ACC112 (cell line): Measurements from ENCODE around the gene FAM120B.

Experiments used
- H2AFZ ChIP-seq: fragments of 200-600 bp; sonication (generic); one replicate; pipeline ENCODE4 v1.6.0; 2017; ENCODE audit warnings: antibody characterized with exemption, low read length; ENCODE audit not compliant: unreplicated experiment
- H3K27ac ChIP-seq: fragments of 200-600 bp; sonication (generic); 2 replicates; pipeline ENCODE4 v1.5.1; 2014; ENCODE audit warnings: low read depth, mild to moderate bottlenecking, antibody characterized with exemption, low read length, moderate library complexity
- H3K27me3 ChIP-seq: fragments of 200-600 bp; sonication (generic); 2 replicates; pipeline ENCODE4 v1.6.1; 2014; ENCODE audit warnings: mild to moderate bottlenecking, antibody characterized with exemption, low read length, moderate library complexity, mixed read lengths; ENCODE audit not compliant: insufficient read depth
- H3K36me3 ChIP-seq: fragments of 200-600 bp; sonication (generic); 2 replicates; pipeline ENCODE4 v1.6.1; 2016; ENCODE audit warnings: mild to moderate bottlenecking, antibody characterized with exemption, low read length, moderate library complexity, mixed read lengths; ENCODE audit not compliant: insufficient read depth
- H3K4me1 ChIP-seq: fragments of 200-600 bp; sonication (generic); one replicate; pipeline ENCODE4 v1.6.1; 2016; ENCODE audit warnings: low read length, mixed read lengths; ENCODE audit not compliant: insufficient read depth, unreplicated experiment, control insufficient read depth
- H3K4me3 ChIP-seq: fragments of 200-600 bp; sonication (generic); 2 replicates; pipeline ENCODE4 v1.5.1; 2014; ENCODE audit warnings: mild to moderate bottlenecking, low read depth, low read length
- H3K79me2 ChIP-seq: fragments of 200-600 bp; sonication (generic); one replicate; pipeline ENCODE4 v1.6.0; 2016; ENCODE audit warnings: low read length; ENCODE audit not compliant: control insufficient read depth, unreplicated experiment, insufficient read depth

The FAM120B gene

GRCh38 chr6:170294298-170294730 is 12.2 kb upstream of the FAM120B start:
- Histone ChIP-seq H3K79me2 (no peaks in the 10 kb centered on the region), H3K36me3 (no peaks in the 10 kb centered on the region), H3K27me3 (peaks cover 91% of the 10 kb centered on the region), H2AFZ (no peak overlapping the region), H3K4me1 (no peaks in the 10 kb centered on the region), H3K4me3 (no peak overlapping the region), H3K27ac (no peak overlapping the region)

DNA sequence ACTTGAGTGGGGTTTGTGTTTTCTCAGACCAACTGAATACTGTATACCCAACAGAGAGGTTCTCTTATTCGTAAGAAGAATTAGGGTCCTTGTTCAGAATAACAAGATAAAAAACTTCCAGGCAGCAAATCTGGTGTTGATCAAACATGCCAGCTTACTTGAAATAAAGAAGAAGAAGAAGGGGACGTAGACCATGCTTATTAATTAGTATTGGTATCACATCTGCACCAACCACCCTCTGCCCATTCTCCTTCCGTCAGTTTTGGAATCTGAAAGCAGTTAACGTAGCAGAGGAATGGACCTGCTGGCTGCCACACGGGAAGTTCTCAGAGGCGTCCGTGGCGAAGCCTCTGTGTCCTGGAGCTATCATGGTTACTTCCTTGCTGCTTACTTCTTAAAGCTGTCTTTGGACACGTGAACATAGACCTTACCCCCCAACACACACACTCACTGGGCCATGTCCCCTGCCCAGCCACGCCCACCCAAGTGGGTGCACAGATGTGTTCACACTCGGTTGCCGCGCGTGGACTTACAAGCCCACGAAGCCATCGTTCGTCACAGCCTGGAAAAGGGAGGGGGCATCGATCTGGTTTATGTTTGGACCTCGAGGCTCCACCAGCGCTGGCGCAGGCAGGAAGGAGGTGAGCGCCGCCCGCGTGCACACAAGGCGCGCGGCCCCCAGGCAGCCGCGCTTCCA is 11.6 kb upstream of the FAM120B start:
- no peak overlapping the region for H3K27ac ChIP-seq
- peak overlapping the region; percentile 68 for H3K4me3 ChIP-seq
- no peak overlapping the region for H2AFZ ChIP-seq
- H3K36me3 ChIP-seq = no peaks in the 10 kb centered on the region
- H3K4me1 ChIP-seq = no peaks in the 10 kb centered on the region
- H3K27me3 ChIP-seq = peaks cover 91% of the 10 kb centered on the region
- no peaks in the 10 kb centered on the region for H3K79me2 ChIP-seq

DNA sequence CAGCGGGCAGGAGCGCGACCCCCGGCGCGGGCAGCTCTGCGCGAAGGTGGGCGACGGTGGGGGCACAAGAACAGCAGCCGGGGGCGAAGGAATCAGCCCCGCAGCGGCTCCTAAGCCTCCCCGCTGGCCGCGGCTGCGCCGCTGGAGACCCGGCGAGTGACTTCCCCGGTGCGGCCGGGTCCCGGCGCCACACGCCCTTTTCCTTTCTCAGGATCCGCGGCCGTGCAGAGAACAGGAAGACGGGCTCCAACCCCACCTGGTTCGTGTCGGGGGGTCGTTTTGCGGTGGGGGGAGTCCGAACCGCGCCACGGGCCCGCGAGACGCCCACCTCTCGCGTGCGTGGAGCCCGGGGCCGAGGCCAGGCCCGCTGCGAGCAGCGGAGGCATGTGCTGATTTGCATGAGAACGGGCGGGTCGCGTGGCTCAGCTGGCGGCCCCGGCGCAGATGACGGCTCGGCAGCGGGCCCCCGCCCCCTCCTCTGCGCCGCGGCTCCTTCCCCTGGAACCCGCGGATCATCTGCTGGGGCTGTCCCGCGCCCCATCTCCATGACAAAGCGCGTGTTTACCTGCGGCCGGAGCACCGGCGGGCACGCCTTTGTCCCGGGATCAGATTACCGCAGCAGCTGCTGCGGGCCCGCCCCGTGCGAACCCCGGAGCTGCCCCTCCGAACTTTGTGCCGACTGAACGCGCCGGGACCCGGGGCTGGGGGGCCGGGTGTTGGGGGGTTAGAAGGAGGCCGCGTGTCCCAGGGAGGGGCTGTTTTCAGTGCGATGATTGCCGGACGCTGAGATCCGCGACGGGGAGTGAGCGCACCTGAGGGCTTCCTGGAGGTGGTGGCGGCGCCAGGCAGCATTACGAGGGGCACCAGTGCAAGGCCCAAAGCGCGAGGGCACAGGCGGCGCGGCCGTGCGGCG is 10.8 kb upstream of the FAM120B start:
- no peak overlapping the region for H2AFZ ChIP-seq
- H3K4me3 ChIP-seq = peak overlapping the region; percentile 68
- H3K27ac ChIP-seq = no peak overlapping the region
- H3K36me3 ChIP-seq = no peaks in the 10 kb centered on the region
- H3K79me2 ChIP-seq = no peaks in the 10 kb centered on the region
- H3K27me3 ChIP-seq = peaks cover 92% of the 10 kb centered on the region
- no peaks in the 10 kb centered on the region for H3K4me1 ChIP-seq

DNA sequence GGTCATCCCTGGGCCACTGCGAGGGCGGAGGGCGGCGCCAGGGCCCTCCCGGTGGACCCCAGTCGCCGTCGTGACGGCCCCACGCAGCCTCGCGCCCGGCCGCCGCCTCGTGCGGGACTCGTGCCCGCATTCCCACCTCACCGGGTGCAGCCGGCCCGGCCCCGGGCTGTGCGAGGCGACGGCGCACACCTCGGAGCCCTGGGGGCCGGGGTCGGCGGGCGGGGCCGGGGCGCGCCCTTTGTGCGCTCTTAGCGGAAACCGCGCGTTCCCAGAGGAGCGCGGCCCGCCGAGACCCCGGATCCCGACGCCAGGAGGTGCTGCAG is 10.2 kb upstream of the FAM120B start:
- Histone ChIP-seq H2AFZ (no peak overlapping the region), H3K4me3 (peak overlapping the region; percentile 68; the same call in 1 of the 2 replicates), H3K79me2 (no peaks in the 10 kb centered on the region), H3K27ac (no peak overlapping the region), H3K27me3 (peaks cover 88% of the 10 kb centered on the region), H3K4me1 (no peaks in the 10 kb centered on the region), H3K36me3 (no peaks in the 10 kb centered on the region)

DNA sequence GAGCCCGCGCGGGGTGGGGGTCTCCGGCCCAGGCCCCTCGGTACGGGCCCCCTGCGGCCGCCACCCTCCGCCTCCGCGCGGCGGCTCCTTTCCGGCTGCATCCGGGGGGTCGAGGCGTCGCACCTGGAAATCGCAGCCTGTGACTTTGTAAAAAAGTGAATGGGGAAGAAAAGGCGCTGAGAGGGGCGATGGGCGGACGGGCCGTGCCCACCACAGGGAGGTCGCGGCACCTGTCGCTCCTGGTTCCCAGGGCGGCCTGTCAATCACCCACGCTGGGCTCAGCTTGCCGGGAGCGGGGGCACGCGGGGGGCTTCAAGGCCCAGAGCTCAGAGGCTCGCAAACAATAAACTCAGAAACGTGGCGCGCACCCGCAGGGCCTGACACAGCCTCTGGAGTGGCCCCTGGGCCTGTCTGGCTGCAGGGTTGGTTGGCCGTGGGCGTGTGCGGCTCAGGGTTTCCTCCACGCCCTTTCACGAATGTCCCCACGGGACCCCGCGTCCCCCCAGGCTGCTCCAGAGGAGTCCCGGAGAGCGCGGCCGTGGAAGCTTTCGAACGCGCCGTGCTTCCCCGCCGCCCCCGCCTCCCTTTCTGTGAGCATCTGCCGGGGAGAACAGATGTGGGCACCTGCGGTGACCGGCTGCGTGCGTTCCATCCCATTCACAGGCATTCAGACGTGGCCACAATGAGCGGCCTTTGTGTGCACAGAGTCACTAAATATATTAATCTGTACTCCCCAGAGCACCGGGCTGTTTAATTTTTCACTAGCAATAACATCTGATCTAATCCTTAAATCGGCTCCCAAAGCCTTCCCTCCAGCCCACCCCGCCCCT is 9.6 kb upstream of the FAM120B start:
- H3K36me3 ChIP-seq = no peaks in the 10 kb centered on the region
- H2AFZ ChIP-seq = no peak overlapping the region
- no peaks in the 10 kb centered on the region for H3K4me1 ChIP-seq
- no peaks in the 10 kb centered on the region for H3K79me2 ChIP-seq
- no peak overlapping the region for H3K4me3 ChIP-seq
- H3K27ac ChIP-seq = no peak overlapping the region
- peaks cover 82% of the 10 kb centered on the region for H3K27me3 ChIP-seq

DNA sequence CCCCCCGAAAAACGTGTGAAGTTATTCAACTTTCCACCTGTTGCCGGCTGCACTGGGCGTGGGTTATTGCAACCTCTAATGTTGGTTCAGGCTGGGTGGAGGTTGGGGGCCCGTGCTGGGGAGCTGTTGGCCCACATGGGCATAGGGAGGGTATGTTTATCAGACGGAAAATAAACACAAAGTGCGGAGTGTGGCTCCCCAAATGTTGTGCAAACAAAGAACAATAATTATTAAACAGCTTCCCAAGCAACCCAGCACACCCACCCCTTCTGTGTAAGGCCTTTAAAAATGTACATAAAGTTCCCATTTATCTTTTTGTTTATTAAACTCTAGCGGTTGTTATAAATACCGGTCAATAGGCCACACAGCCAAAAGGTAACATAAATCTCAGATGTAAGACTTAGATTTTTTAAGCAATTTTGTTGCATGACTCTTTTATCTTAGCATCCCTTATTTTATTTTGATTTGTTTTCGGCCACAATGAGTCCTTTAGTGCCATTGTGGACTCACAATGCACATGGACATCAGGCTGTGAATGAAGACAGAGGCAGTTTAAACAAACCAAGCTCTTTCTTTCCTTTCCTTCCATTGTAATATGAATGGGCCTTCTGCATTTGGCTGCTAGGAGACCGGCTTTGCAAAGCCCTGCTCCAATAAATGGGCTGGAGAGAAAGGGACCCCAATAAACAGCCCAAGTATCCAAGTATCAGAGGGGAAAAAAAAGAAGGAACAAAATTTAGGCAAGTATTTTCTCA is 8.8 kb upstream of the FAM120B start:
- no peaks in the 10 kb centered on the region for H3K4me1 ChIP-seq
- no peak overlapping the region for H3K27ac ChIP-seq
- peaks cover 75% of the 10 kb centered on the region for H3K27me3 ChIP-seq
- H3K4me3 ChIP-seq = no peak overlapping the region
- no peak overlapping the region for H2AFZ ChIP-seq
- no peaks in the 10 kb centered on the region for H3K36me3 ChIP-seq
- H3K79me2 ChIP-seq = no peaks in the 10 kb centered on the region

GRCh38 chr6:170298688-170299087 is 7.9 kb upstream of the FAM120B start:
- Histone ChIP-seq H3K4me1 (no peaks in the 10 kb centered on the region), H3K4me3 (no peak overlapping the region), H3K79me2 (no peaks in the 10 kb centered on the region), H3K27me3 (peaks cover 65% of the 10 kb centered on the region), H3K27ac (no peak overlapping the region), H2AFZ (no peak overlapping the region), H3K36me3 (no peaks in the 10 kb centered on the region)

GRCh38 chr6:170301184-170301583 is 5.4 kb upstream of the FAM120B start:
- Histone ChIP-seq H3K36me3 (no peaks in the 10 kb centered on the region), H3K27ac (no peak overlapping the region), H3K4me3 (no peak overlapping the region), H3K4me1 (peaks cover 4% of the 10 kb centered on the region), H3K27me3 (peaks cover 40% of the 10 kb centered on the region), H2AFZ (no peak overlapping the region), H3K79me2 (no peaks in the 10 kb centered on the region)

DNA sequence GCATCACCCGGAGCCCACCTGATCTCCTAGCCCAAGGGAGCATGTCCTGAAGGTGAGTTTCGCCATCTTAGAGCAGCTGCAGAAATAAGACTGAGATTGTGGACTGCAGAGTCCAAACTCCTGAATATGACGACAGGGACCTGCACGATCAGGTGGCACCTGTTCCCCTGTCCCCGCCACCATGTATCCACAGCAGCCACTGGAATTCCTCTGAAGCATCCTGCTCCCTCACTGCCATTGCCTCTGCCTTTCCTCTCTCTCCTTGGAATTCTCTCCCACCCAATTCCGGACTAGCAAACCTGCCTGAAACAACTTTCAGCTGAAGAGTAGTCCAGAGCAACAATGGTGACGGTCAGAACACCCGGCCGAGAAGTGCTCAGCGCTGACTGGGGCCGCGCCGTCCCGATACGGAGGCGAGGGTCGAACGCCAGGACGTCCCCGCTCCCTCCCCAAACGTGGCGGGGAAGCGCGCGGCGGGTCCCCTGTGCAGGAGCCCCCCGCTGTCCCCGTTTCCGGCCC is 694 bp upstream of the FAM120B start:
- H2AFZ ChIP-seq = peak overlapping the region; percentile 69

More for the DNA sequence above, 694 bp upstream of the FAM120B start:
- H3K27ac ChIP-seq = no peak overlapping the region
- peaks cover 41% of the 10 kb centered on the region for H3K79me2 ChIP-seq
- H3K36me3 ChIP-seq = no peaks in the 10 kb centered on the region
- peak overlapping the region; percentile 98 for H3K4me3 ChIP-seq
- no peaks in the 10 kb centered on the region for H3K27me3 ChIP-seq
- H3K4me1 ChIP-seq = peaks cover 21% of the 10 kb centered on the region
